Testis (tissue), 2 donors: ENCODE data around the gene CENPO.

Experiments
- CTCF ChIP-seq, 3 experiments: fragments of 450-650 bp in 2 of 3; fragments of 200-600 bp in 1 of 3; sonication (generic) in 1 of 3; IDR thresholded peaks; one replicate each; pipeline ENCODE4 v1.5.1; 2016 to 2019; ENCODE audit warnings: antibody characterized with exemption in 3 of 3, mild to moderate bottlenecking in 2 of 3, moderate library complexity in 1 of 3
- POLR2A ChIP-seq: fragments of 450-650 bp; IDR thresholded peaks from one replicate; pipeline ENCODE4 v1.6.1; 2017; ENCODE audit warnings: antibody characterized with exemption, mild to moderate bottlenecking, moderate library complexity

GRCh38 chr2:24856791-24857211 lies 63.6 kb downstream of the CENPO start:
- TF ChIP-seq CTCF (IDR thresholded peaks at IDR 0.05) (no peak), POLR2A (no peak)
